ENCODE results near the gene KLHL42. TPM values are rescaled to one million over a fixed set of nuclear protein-coding genes. Genes with fewer than 3 reads are reported as not detected.

KLHL42 gene
- polyA plus RNA-seq, 2 of the 4 experiments (the other 2 are of a cell fraction) = 15.2 to 29.1 TPM

GRCh38 chr12:27807063-27807703 lies 27.1 kb downstream of the KLHL42 start:
- DNase-seq (ENCODE audit: low read depth in 1 of 2, low spot score in 1 of 2) (no peak), ATAC-seq (no peak), FAIRE-seq (no peak)
- 63% methylated on average over 8 of the region's 8 CpGs for WGBS (ENCODE audit: missing lambda C conversion rate)
- no peaks in the 10 kb centered on the region for H3K9me3 ChIP-seq
- CTCF ChIA-PET = interaction anchor here (0.6 to 1.3 kb wide), 2 partner anchors 9 to 14 kb away, joined by 3 read pairs; no protein-coding TSS in a partner anchor
- no peak for TF ChIP-seq ZC3H11A (IDR thresholded peaks at IDR 0.05)
- no peak overlapping the region for H3K27ac ChIP-seq
- POLR2A ChIA-PET = no interaction called here
- no peak overlapping the region for H3K4me3 ChIP-seq
- H3K4me2 ChIP-seq = no peak overlapping the region
- no peaks in the 10 kb centered on the region for H3K4me1 ChIP-seq

- POLR2A ChIA-PET = no interaction called here
- no peaks in the 10 kb centered on the region for H3K9me3 ChIP-seq
- no peaks in the 10 kb centered on the region for H3K4me1 ChIP-seq
- TF ChIP-seq JUNB (IDR thresholded peaks at IDR 0.05) (no peak), E2F6 (IDR thresholded peaks at IDR 0.05; ENCODE audit: borderline replicate concordance, low read depth) (no peak), PHF8 (IDR thresholded peaks at IDR 0.05; ENCODE audit: borderline replicate concordance, low read depth) (no peak), HOXA7 (CRISPR knock-in tag; IDR thresholded peaks at IDR 0.05) (no peak), JUN (IDR thresholded peaks at IDR 0.05) (no peak), MYC (IDR thresholded peaks at IDR 0.05; ENCODE audit: borderline replicate concordance, low read length) (no peak), HOXB13 (CRISPR knock-in tag; IDR thresholded peaks at IDR 0.05; ENCODE audit: low read depth) (no peak), RAD21 (conservative IDR thresholded peaks at IDR 0.05 in 1 of 2, IDR thresholded peaks at IDR 0.05 in 1 of 2) (no peak), POLR2AphosphoS2 (conservative IDR thresholded peaks at IDR 0.05; ENCODE audit: low read length) (no peak), ZC3H11A (IDR thresholded peaks at IDR 0.05) (no peak), RNF2 (IDR thresholded peaks at IDR 0.05; ENCODE audit: borderline replicate concordance, low read depth) (no peak)
- FAIRE-seq = no peak
- H3K4me2 ChIP-seq = no peak overlapping the region
- 59% methylated on average over 6 of the region's 6 CpGs for WGBS (ENCODE audit: missing lambda C conversion rate)
- ATAC-seq = no peak
- no peak overlapping the region for H3K4me3 ChIP-seq
- DNase-seq (ENCODE audit: low read depth in 1 of 2, low spot score in 1 of 2) = no peak
- H3K27ac ChIP-seq = no peak overlapping the region
- CTCF ChIA-PET = interaction anchor here (1.0 to 5.1 kb wide), 2 partner anchors 13 to 132 kb away, joined by 3 to 26 read pairs; no protein-coding TSS in a partner anchor
Measured at GRCh38 chr12:27808841-27809240, 28.8 kb downstream of the KLHL42 start.

GRCh38 chr12:27810756-27811155 lies 30.7 kb downstream of the KLHL42 start:
- CTCF ChIA-PET = interaction anchor here (1.2 to 5.1 kb wide), 3 partner anchors 9 to 130 kb away, joined by 4 to 26 read pairs (median 6); no protein-coding TSS in a partner anchor
- ATAC-seq (no peak; a peak in 2 of 6 replicates), DNase-seq (ENCODE audit: low read depth in 1 of 2, low spot score in 1 of 2) (no peak), FAIRE-seq (no peak)
- Histone ChIP-seq H3K4me2 (no peak overlapping the region), H3K4me1 (peaks cover 11% of the 10 kb centered on the region; the same call in 2 of the 3 replicates), H3K9me3 (no peaks in the 10 kb centered on the region), H3K4me3 (no peak overlapping the region), H3K27ac (no peak overlapping the region)
- POLR2A ChIA-PET = no interaction called here
- TF ChIP-seq FOSL2 (IDR thresholded peaks at IDR 0.05) (no peak), FOSL2 (CRISPR knock-in tag; IDR thresholded peaks at IDR 0.05) (no peak), EHF (CRISPR knock-in tag; IDR thresholded peaks at IDR 0.05) (no peak), POLR2AphosphoS2 (conservative IDR thresholded peaks at IDR 0.05; ENCODE audit: low read length) (no peak), POLR2A (IDR thresholded peaks at IDR 0.05; ENCODE audit: low read length) (no peak), TFCP2L1 (CRISPR knock-in tag; IDR thresholded peaks at IDR 0.05) (no peak), CHD4 (IDR thresholded peaks at IDR 0.05; ENCODE audit: borderline replicate concordance) (no peak), RARB (CRISPR knock-in tag; IDR thresholded peaks at IDR 0.05) (no peak), SMC3 (IDR thresholded peaks at IDR 0.05) (no peak), HOXB5 (CRISPR knock-in tag; IDR thresholded peaks at IDR 0.05) (no peak), PHF8 (IDR thresholded peaks at IDR 0.05; ENCODE audit: borderline replicate concordance, low read depth) (no peak), RFX5 (IDR thresholded peaks at IDR 0.05) (no peak), CBX8 (IDR thresholded peaks at IDR 0.05) (no peak), RCOR1 (IDR thresholded peaks at IDR 0.05; ENCODE audit: low read depth, low read length) (no peak), NFE2L2 (conservative IDR thresholded peaks at IDR 0.05; ENCODE audit: low read length) (no peak)
- 49% methylated on average over 4 of the region's 4 CpGs for WGBS (ENCODE audit: missing lambda C conversion rate)
